GM12865 (cell line): Measurements from ENCODE around the gene FXYD7.

Source experiments
- DNase-seq: peaks from one replicate; pipeline ENCODE4 v3.0.0; 2010; ENCODE audit warnings: low read depth
- H3K4me3 ChIP-seq: 2 replicates; pipeline ENCODE4 v1.5.1; 2011; ENCODE audit warnings: mild to moderate bottlenecking, low read depth, low read length, control low read depth
- CTCF ChIP-seq: IDR thresholded peaks from 2 replicates; pipeline ENCODE4 v1.5.1; 2011; ENCODE audit warnings: low read length, control low read depth, low read depth, inconsistent platforms; ENCODE audit not compliant: insufficient read depth; ENCODE audit errors: missing control alignments

Gene FXYD7

GRCh38 chr19:35117799-35118198, 25.3 kb upstream of the FXYD7 start:
- no peak for DNase-seq
- TF ChIP-seq CTCF = no peak
- no peak overlapping the region for H3K4me3 ChIP-seq

- TF ChIP-seq CTCF = no peak
- no peak overlapping the region for H3K4me3 ChIP-seq
- DNase-seq = no peak
Observed at GRCh38 chr19:35118268-35119020, 24.6 kb upstream of the FXYD7 start.

- TF ChIP-seq CTCF = no peak
- DNase-seq = no peak
Observed at GRCh38 chr19:35119091-35119490, 24.0 kb upstream of the FXYD7 start.

GRCh38 chr19:35119578-35120155, 23.4 kb upstream of the FXYD7 start:
- H3K4me3 ChIP-seq = no peak overlapping the region
- no peak for TF ChIP-seq CTCF
- DNase-seq = no peak

More at GRCh38 chr19:35119091-35119490, 24.0 kb upstream of the FXYD7 start:
- H3K4me3 ChIP-seq = no peak overlapping the region

GRCh38 chr19:35120492-35120891, 22.6 kb upstream of the FXYD7 start:
- no peak for TF ChIP-seq CTCF
- DNase-seq = no peak
- H3K4me3 ChIP-seq = no peak overlapping the region

GRCh38 chr19:35120898-35121297, 22.2 kb upstream of the FXYD7 start:
- H3K4me3 ChIP-seq = no peak overlapping the region
- TF ChIP-seq CTCF = no peak

More at GRCh38 chr19:35120898-35121297, 22.2 kb upstream of the FXYD7 start:
- DNase-seq = no peak
